Measurements from ENCODE around the gene PSMA7.

The PSMA7 gene

GRCh38 chr20:62143081-62143956 is at the start of gene PSMA7, which contains the start of gene SS18L1:
PSMA7 (minus strand) TSS chr20:62143394; CDS start chr20:62143303, 91 bp downstream.
SS18L1 (plus strand) TSS chr20:62143769; CDS start chr20:62143821, 52 bp downstream.
- peak; percentile 81 to 86 for DNase-seq

GRCh38 chr20:62192635-62193034 is 49.4 kb upstream of the PSMA7 start:
- no peak for DNase-seq

GRCh38 chr20:62191781-62192559 is 48.8 kb upstream of the PSMA7 start:
- no peak for DNase-seq

DNA sequence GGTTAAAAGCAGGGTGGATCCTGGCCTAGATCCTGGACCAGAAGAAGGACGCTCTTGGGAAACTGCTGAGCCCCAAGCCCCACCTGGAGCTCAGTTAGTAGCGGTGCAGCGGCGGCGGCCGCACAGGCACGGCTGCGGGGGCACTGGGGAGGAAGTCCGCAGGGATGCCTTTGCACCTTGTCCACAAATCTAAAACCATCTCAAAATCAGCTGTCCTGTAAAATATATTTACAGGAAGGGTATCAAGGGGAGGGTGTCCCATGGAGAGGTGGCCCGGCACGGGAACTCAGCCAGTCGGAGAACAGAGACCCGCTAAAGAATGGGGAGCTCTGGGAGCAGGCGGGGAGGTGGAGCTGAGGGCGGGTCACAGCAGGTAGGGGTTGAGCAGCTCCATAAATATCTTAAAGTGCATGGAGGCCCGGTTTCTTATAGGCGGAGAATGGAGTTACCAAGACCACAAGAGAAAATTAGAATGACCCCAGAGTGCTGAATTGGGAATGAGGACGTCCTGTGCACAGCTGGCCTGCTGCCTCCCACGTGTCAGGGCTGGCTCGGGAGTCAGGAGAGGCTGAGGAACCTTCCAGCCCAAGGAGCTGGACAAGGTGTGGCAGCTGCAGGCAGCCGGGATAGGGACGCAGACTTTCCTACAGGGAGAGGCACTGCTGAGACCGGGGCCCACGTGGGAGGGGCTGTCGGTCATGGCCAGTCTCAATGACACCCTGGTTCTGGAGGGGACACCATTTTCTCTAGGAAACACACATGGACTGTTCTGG is 47.6 kb upstream of the PSMA7 start:
- DNase-seq: no peak

GRCh38 chr20:62186887-62187866 is 44.0 kb upstream of the PSMA7 start:
- no peak for DNase-seq

DNA sequence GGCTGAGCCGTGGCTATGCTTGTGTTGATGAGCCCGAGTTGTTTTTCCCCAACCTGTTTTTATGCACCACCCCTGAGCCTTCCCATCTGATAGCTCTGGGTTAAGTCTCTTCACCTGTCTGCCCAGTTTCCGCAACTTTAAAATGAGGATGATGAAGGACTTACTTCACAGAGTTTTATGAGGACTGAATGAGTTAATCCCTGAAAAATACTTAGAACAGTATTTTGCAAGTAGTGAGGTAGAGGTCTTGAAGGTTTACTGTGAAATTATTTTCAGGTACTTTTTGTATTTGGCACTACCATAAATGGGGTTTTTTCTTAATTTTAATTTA is 42.9 kb upstream of the PSMA7 start:
- DNase-seq: no peak

GRCh38 chr20:62183426-62184142 is 40.4 kb upstream of the PSMA7 start:
- DNase-seq: no peak

GRCh38 chr20:62182469-62183425 is 39.6 kb upstream of the PSMA7 start, which contains the start of gene MTG2:
MTG2 (plus strand) TSS chr20:62183028; CDS start chr20:62193421, 10,393 bp downstream.
- peak; percentile 93 to 94 for DNase-seq

- DNase-seq: no peak
Measured at GRCh38 chr20:62181808-62182207, 38.6 kb upstream of the PSMA7 start.

DNA sequence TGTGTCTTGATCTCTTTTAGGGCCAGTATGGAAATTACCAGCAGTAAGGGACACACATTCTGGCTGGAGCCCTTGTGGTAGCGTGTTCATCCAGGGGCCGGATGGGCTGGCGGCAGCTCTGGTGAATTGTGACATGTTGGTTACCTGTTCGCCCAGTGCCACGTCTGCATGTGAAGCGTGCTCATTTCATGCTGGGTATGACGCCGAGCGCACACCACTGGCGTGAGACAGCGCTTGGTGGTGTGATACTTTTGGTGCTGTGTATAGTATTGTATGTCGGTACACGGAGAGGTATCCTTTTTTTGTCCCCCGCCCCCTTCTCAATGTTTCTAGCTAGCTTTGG is 35.9 kb upstream of the PSMA7 start:
- no peak for DNase-seq

DNA sequence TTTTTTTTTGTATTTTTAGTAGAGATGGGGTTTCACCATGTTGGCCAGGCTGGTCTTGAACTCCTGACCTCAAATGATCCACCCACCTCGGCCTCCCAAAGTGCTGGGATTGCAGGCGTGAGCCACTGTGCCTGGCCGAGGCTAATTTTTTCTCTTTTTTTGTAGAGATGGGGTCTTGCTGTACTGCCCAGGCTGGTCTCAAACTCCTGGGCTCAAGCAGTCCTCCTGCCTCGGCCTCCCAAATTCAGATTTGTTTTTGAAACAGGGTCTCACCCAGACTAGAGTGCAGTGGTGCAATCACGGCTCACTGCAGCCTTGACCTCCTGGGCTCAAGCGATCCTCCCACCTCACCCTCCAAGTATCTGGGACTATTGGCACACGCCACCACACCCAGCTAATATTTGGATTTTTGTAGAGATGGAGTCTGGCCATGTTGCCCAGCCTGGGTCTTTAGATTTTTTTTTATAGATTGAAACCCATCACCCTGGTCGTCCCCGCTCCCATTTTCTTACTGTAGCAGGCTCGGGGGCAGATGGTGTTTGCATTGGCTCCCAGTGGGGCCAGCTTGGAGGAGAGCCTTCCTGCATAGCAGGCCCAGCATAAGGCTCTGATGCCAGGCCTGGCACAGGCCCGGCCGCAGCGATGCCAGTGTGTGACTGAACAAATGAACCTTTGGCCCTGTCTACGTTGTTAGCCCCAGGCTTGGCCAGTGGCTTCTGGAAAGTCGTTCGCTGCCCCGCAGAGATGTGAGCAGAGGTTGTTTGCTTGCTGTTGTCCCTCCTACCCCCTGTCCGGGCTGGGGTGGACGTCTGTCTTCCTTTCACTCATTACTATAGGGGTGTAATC is 35.3 kb upstream of the PSMA7 start:
- no peak for DNase-seq

DNA sequence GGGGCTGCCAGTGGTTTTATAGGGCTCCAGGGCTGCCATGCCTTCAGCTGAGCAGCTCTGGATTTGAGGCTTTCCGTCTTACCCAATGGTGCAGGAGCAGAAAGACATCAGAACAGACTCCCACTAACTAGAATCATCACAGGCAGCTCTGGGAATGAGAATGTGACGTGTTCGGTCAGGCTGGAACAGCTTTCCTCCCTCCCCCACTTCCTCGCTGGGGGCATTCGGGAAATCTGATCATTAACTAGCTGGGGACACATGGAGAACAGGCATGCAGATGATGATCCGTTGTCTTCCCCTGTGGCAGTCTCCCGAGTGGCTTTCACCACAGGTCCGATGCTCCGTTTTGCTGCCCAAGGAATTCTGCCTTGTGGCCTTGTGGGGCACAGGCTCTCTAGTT is 34.1 kb upstream of the PSMA7 start:
- no peak for DNase-seq

DNA sequence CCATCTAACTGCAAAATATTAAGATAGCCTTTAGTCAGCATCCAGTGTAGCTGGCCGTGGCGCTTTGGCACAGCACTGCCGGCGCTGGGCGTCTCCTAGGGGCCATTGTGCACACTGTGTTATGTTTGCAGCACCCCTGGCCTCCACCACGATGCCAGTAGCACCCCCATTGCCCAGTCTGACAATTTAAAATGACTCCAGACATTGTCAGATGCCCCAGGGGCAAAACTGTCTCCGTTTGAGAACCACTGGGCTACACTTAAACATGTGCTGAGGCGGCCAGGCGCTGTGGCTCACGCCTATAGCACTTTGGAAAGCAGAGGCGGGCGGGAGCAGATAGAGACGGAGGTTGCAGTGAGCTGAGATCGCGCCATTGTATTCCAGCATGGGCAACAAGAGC is 33.7 kb upstream of the PSMA7 start:
- DNase-seq: no peak

GRCh38 chr20:62175711-62176110 is 32.5 kb upstream of the PSMA7 start:
- DNase-seq: no peak

- no peak for DNase-seq
Measured at GRCh38 chr20:62174870-62175624, 31.9 kb upstream of the PSMA7 start.

- DNase-seq: no peak
Measured at GRCh38 chr20:62174021-62174804, 31.0 kb upstream of the PSMA7 start.

DNA sequence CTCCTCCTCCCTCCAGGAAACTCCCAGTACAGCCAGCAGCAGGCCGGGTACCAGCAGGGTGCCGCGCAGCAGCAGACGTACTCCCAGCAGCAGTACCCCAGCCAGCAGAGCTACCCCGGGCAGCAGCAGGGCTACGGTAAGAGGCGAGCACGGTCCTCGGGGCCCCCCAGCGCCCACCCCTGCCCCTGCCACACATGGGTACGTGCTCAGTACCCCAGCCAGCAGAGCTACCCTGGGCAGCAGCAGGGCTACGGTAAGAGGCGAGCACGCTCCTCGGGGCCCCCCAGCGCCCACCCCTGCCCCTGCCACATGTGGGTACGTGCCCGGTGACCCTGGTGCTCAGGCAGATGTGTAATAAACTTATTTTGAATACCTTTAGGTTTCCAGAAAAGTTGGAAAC is 29.5 kb upstream of the PSMA7 start:
- no peak for DNase-seq
